DLD1 (cell line): ENCODE data around the gene PPAN.

Source experiments
- in situ Hi-C: cut with HindIII; loops from 2 replicates; pipeline ENCODE4 v1.10.0; 2017; ENCODE audit warnings: low sequenced_read_pairs

Gene PPAN

GRCh38 chr19:10106100-10106936, at the start of gene PPAN:
Gene PPAN, plus strand, starts transcription at chr19:10106362. Its CDS starts 33 bp downstream, at chr19:10106395.
- in situ Hi-C loops: no loop called here

- in situ Hi-C loops: no loop called here
Observed at GRCh38 chr19:10061717-10062310, 44.3 kb upstream of the PPAN start.

- in situ Hi-C loops: no loop called here
Observed at GRCh38 chr19:10068205-10068604, 38.0 kb upstream of the PPAN start.

- in situ Hi-C loops: no loop called here
Observed at GRCh38 chr19:10069046-10069445, 37.1 kb upstream of the PPAN start.

GRCh38 chr19:10070730-10071446, 35.3 kb upstream of the PPAN start:
- in situ Hi-C loops: no loop called here

- in situ Hi-C loops: no loop called here
Observed at GRCh38 chr19:10074153-10074552, 32.0 kb upstream of the PPAN start.

GRCh38 chr19:10076535-10076934, 29.6 kb upstream of the PPAN start:
- in situ Hi-C loops: no loop called here

GRCh38 chr19:10078329-10078728, 27.8 kb upstream of the PPAN start:
- in situ Hi-C loops: no loop called here

- in situ Hi-C loops: no loop called here
Observed at GRCh38 chr19:10079031-10079453, 27.1 kb upstream of the PPAN start.

GRCh38 chr19:10083911-10084310, 22.3 kb upstream of the PPAN start:
- in situ Hi-C loops: no loop called here

GRCh38 chr19:10084803-10085202, 21.4 kb upstream of the PPAN start:
- in situ Hi-C loops: no loop called here

GRCh38 chr19:10085641-10086590, 20.2 kb upstream of the PPAN start, which contains the start of gene SHFL:
Gene SHFL, plus strand, starts transcription at chr19:10086317. Its CDS starts 111 bp downstream, at chr19:10086428.
- in situ Hi-C loops: no loop called here

- in situ Hi-C loops: no loop called here
Observed at GRCh38 chr19:10086591-10087192, 19.5 kb upstream of the PPAN start.

GRCh38 chr19:10087296-10088061, 18.7 kb upstream of the PPAN start:
- in situ Hi-C loops: no loop called here

GRCh38 chr19:10088949-10089554, 17.1 kb upstream of the PPAN start:
- in situ Hi-C loops: no loop called here

GRCh38 chr19:10089801-10090375, 16.3 kb upstream of the PPAN start:
- in situ Hi-C loops: no loop called here

GRCh38 chr19:10091370-10091687, 14.8 kb upstream of the PPAN start:
- in situ Hi-C loops: no loop called here

- in situ Hi-C loops: no loop called here
Observed at GRCh38 chr19:10091895-10092641, 14.1 kb upstream of the PPAN start.
